Tibial artery (tissue), 4 donors: Measurements from ENCODE around the gene DPF3.

Source experiments
- DNase-seq, 2 donors: peaks; one replicate each; pipeline ENCODE4 v3.0.0-alpha.2; 2019
- H3K27ac ChIP-seq, 2 donors: fragments of 200-600 bp; sonication (generic) in 1 of 2; 1 replicate in 1 of 2; 2 replicates in 1 of 2; pipeline ENCODE4 v1.5.1; 2018 to 2019; ENCODE audit warnings: mild to moderate bottlenecking in 1 of 2
- H3K27me3 ChIP-seq, 2 donors: fragments of 200-600 bp; sonication (generic) in 1 of 2; one replicate each; pipeline versions ENCODE4 v1.5.1 to v1.6.0; 2016 to 2019
- H3K36me3 ChIP-seq, 3 donors: fragments of 200-600 bp; sonication (generic) in 2 of 3; one replicate each; pipeline ENCODE4 v1.5.1; 2016 to 2019; ENCODE audit warnings: mild to moderate bottlenecking in 2 of 3
- H3K4me1 ChIP-seq, 4 donors: fragments of 200-600 bp; sonication (generic) in 2 of 4; 1 replicate in 3 of 4; 2 replicates in 1 of 4; pipeline ENCODE4 v1.5.1; 2016 to 2019
- H3K4me3 ChIP-seq, 2 donors: fragments of 200-600 bp; sonication (generic) in 1 of 2; 1 replicate in 1 of 2; 2 replicates in 1 of 2; pipeline ENCODE4 v1.5.1; 2018 to 2019; ENCODE audit warnings: mild to moderate bottlenecking in 2 of 2
- H3K9me3 ChIP-seq, 3 donors: fragments of 200-600 bp; sonication (generic) in 1 of 3; one replicate each; pipeline ENCODE4 v1.5.1; 2016 to 2019
- intact Hi-C: fragments of 100-400 bp; cut with DNase I; formaldehyde crosslinking; loops from one replicate; pipeline ENCODE4 v1.15.0; 2023; ENCODE audit warnings: low total_unique reads
- TF ChIP-seq, protein P1 (sequence below), 2 experiments: fragments of 200-600 bp in 1 of 2; fragments of 450-650 bp in 1 of 2; IDR thresholded peaks; one replicate each; pipeline ENCODE4 v1.5.1; 2017 to 2019; ENCODE audit warnings: antibody characterized with exemption in 2 of 2, mild to moderate bottlenecking in 1 of 2, moderate library complexity in 1 of 2

The DPF3 gene

DNA sequence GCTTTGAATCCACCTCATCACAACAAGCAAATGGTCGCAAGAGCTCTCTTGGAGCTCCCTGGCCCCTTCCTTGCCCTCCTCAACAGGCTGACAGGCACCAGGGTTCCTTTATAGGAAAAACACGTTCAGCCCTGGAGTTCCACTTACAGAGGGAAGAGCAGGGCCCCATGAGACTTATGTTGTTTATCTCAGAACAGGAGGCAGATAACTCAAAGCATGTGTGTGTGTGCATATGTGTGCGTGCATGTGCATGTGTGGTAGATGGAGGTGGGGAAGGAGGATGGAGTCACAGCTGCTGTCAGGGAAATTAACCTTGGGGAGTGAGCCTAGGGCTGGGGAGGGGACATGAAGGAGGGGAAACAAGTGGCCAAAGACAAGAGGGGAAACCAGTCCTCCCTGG, 138.1 kb downstream of the DPF3 start:
- H3K36me3 ChIP-seq = no peaks in the 10 kb centered on the region
- H3K4me3 ChIP-seq = no peak overlapping the region
- TF ChIP-seq, protein P1, sequence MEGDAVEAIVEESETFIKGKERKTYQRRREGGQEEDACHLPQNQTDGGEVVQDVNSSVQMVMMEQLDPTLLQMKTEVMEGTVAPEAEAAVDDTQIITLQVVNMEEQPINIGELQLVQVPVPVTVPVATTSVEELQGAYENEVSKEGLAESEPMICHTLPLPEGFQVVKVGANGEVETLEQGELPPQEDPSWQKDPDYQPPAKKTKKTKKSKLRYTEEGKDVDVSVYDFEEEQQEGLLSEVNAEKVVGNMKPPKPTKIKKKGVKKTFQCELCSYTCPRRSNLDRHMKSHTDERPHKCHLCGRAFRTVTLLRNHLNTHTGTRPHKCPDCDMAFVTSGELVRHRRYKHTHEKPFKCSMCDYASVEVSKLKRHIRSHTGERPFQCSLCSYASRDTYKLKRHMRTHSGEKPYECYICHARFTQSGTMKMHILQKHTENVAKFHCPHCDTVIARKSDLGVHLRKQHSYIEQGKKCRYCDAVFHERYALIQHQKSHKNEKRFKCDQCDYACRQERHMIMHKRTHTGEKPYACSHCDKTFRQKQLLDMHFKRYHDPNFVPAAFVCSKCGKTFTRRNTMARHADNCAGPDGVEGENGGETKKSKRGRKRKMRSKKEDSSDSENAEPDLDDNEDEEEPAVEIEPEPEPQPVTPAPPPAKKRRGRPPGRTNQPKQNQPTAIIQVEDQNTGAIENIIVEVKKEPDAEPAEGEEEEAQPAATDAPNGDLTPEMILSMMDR (IDR thresholded peaks at IDR 0.05) = no peak
- DNase-seq = no peak
- intact Hi-C loops = no loop called here
- no peak overlapping the region for H3K27ac ChIP-seq
- H3K4me1 ChIP-seq = no peaks in the 10 kb centered on the region
- no peaks in the 10 kb centered on the region for H3K27me3 ChIP-seq
- peaks cover 0 to 30% (median 24%) of the 10 kb centered on the region in 3 donors for H3K9me3 ChIP-seq

DNA sequence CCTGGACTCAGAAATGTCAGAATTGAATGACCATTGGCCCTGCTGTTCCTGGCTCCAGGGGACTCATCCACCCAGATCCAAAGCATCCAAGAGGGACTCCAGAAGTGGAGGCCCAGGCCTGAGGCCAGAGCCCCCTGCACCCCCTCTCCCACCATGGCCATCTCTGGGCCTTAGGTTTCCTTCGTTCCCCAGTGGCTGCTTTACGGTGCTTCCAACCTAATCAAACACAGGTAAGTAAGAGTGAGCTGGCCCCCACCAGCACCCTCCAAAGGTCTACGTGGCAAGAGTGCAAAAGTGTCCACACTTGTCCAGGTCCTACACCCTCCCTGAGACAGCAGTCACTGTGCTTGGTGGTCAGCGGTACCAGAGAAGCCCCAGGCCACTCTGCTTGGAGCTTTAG, 139.0 kb downstream of the DPF3 start:
- intact Hi-C loops = no loop called here
- TF ChIP-seq, protein P1 (IDR thresholded peaks at IDR 0.05) = no peak
- Histone ChIP-seq H3K9me3 (peaks cover 0 to 23% (median 17%) of the 10 kb centered on the region in 3 donors), H3K36me3 (no peaks in the 10 kb centered on the region), H3K4me3 (no peak overlapping the region), H3K4me1 (no peaks in the 10 kb centered on the region), H3K27me3 (no peaks in the 10 kb centered on the region), H3K27ac (no peak overlapping the region)
- DNase-seq = no peak

DNA sequence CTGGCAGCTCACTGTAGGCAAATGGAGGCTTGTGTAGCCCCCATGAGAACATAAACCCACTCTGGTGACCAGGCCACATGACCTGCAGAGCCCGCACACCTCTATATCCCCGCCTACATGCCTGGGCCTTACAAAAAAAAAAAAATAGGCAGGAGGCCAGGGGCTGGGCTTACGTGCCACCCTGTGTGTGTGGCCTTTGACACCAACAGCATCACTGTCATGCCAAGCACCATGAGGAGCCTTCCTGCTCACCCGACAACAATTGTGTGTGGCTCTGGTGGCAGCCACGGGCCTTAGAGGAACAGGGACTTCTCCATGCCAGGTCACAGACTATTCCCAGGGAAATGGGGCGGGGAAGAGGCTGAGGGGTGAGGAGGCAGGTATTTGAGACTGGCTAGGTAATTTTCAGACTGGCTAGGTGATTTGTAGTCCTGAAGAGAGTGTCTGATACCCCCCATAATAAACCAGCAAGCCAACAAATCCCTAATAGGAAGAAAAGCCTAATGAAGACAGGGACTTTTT, 140.0 kb downstream of the DPF3 start:
- Histone ChIP-seq H3K9me3 (peaks cover 0 to 13% (median 9%) of the 10 kb centered on the region in 3 donors), H3K27ac (no peak overlapping the region), H3K27me3 (no peaks in the 10 kb centered on the region), H3K4me3 (no peak overlapping the region), H3K36me3 (no peaks in the 10 kb centered on the region), H3K4me1 (no peaks in the 10 kb centered on the region)
- intact Hi-C loops = no loop called here
- no peak for DNase-seq
- TF ChIP-seq, protein P1 (IDR thresholded peaks at IDR 0.05) = no peak

DNA sequence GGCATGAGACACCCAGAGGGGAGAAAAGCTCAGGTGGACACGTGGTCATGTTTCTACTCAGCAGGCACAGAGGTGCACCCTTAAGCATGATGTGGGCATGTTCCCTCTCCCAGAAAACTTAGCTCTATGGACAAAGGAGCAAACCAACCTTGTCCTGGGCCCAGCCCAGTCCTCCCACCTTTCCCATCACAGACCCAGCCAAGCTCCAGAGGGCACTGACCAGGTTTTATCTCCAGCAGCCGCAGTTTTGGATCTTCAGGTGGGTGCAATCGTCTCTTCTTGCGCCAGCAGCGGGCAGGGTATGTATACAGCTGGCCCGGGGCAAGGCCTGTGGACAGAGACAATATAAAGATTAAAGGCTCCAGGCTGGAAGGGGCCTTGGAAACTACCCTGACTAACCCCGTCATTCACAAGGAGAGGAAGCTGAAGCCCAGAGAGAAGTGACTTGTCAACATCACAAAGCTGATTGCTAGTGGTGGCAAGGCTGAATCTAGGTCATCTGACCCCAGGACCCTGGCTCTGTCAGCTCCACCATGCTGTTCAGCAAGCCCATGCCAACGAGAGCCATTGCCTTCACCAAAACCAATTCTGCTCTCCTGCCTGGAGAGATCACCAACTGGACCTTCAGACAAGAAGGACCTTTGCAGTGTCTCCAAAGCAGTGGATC, 140.7 kb downstream of the DPF3 start:
- Histone ChIP-seq H3K27ac (no peak overlapping the region), H3K9me3 (peaks cover 0 to 14% (median 2%) of the 10 kb centered on the region in 3 donors), H3K4me3 (no peak overlapping the region), H3K27me3 (no peaks in the 10 kb centered on the region), H3K36me3 (no peaks in the 10 kb centered on the region), H3K4me1 (no peaks in the 10 kb centered on the region)
- DNase-seq = no peak
- TF ChIP-seq, protein P1 (IDR thresholded peaks at IDR 0.05) = no peak
- intact Hi-C loops = no loop called here

DNA sequence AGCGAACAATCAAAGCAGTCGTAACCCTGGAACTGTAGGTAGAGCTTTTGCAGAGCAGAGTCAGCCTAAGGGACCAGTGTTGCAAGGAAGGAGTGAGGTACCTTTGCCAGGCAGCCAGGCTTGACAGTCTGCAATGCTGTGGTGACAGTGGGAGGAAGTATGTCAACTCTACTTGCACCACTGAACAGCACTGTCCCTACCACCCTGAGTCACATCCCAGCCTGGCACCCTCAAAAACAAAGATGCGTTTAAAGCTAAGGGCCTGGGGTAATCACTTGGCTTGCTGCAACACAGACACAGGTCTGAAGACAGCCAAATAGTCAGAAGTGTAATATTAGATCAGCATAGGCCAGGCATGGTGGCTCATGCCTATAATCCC, 141.9 kb downstream of the DPF3 start:
- Histone ChIP-seq H3K4me1 (no peaks in the 10 kb centered on the region), H3K36me3 (no peaks in the 10 kb centered on the region), H3K27me3 (no peaks in the 10 kb centered on the region), H3K27ac (no peak overlapping the region), H3K4me3 (no peak overlapping the region), H3K9me3 (peaks cover 0 to 10% (median 0%) of the 10 kb centered on the region in 3 donors)
- TF ChIP-seq, protein P1 (IDR thresholded peaks at IDR 0.05) = no peak
- intact Hi-C loops = no loop called here
- no peak for DNase-seq
